HG02885 (cell line): ENCODE data around the gene GALNT9.

Source experiments
- ATAC-seq: cut with Tn5 transposase; IDR thresholded peaks from one replicate; pipeline ENCODE4 v1.9.1; 2021; ENCODE audit warnings: mild to moderate bottlenecking; ENCODE audit not compliant: unreplicated experiment, poor library complexity

Gene GALNT9

DNA sequence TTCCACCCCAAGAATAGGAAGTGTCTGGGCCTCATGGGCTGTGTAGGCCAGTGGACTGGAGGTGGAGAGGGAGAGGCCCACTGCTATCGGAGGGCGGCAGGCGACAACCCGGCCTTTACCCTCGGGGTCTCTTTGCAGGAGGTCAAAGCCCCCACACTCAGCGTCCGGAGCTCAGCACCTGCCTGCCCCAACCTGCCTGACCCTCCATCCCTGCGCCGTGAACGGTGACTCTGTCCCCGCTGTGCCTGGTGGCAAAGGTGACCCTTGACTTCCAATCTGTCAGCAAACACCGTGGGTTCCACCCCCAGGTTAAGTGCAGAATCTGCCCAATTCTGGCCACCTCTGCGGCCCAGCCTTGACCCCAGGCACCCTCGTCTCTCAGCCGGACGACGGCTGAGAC is 15.7 kb upstream of the GALNT9 start:
- ATAC-seq: no peak

DNA sequence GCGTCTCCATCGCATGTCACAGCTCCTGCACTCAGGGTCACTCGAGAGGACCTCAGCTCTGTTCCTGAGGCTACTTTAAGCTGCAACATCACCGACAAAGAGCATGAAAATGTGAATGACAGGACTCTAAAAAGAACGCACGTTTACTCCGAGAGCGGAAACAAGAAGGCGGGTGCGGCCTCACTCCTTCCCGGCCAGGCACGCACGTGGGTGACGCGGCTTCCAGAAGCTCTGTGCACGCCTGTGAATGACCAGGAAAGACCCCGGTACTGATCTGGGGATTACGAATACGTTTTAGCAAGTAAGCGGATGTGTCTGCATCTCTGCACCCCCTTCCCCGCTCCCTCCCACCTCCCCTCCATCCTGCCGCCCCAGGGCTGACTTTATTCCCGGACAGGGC is 15.2 kb upstream of the GALNT9 start:
- no peak for ATAC-seq

DNA sequence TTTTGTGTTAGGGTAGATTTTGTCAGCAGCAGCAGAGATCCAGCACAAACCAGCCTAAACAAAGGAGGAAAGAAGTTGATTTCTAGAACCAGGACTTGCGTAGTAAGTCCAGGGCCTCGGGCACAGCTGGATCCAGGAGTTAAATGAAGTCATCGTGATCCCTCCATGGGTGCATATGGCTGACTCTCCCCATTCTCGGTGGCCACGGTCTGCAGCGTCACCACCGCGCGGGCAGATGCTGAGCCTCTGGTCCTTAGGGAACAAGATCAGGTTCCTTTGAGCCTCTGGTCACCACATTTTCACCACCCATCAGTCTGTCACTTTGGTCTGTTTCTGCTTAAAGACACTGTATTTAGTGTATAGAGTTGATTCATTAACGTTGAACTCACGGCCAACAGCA is 14.8 kb upstream of the GALNT9 start:
- ATAC-seq: no peak

GRCh38 chr12:132343294-132344004 is 14.1 kb upstream of the GALNT9 start:
- no peak for ATAC-seq

DNA sequence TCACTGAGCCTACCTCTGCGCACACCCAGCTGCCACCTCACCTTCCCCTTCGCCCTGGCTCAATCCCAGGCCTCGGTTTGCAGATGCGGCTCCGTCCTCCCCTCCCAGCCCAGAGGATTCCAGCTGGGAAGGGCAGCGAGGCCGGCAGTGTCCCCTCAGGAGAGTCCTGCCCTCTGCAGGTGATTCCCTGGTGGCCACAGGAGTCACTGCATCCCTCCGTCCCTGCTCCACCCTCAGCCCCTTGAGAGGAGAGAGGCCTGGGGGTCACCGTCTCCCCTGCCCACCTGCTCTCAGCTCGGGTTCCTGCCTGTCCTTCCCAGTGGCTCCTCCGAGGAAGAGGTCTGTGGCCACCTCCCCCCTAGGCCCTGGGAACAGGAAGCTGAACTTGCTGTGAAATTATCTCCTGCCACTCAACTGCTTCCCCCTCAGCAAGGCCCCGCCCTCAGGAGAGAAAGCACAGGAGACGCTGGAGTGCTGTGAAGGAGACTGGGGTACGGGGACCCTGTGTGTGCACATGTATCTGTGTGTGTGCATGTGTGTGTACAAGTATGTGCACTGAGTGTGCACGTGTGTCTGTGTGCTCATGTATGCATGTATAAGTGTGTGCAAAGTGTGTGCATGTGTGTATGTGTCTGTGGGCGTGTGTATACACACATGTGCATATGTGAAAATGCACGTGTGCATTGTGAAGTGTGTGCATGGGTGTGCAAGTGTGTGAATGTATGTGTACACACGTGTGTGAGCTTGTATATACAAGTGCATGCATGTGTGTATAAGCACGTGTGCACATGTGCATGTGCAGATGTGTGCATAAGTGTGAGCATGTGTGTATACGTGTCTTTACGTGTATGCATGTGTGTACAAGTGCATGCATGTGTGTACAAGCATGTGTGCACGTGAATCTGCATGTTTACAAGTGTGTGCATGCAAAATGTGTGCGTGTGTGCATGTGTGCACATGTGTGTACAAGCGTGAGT is 13.2 kb upstream of the GALNT9 start:
- no peak for ATAC-seq

GRCh38 chr12:132341318-132342050 is 12.1 kb upstream of the GALNT9 start:
- ATAC-seq: no peak

GRCh38 chr12:132340266-132341035 is 11.1 kb upstream of the GALNT9 start:
- ATAC-seq: no peak

- no peak for ATAC-seq
Observed at GRCh38 chr12:132339856-132340255, 10.5 kb upstream of the GALNT9 start.

GRCh38 chr12:132338781-132339180 is 9.4 kb upstream of the GALNT9 start:
- no peak for ATAC-seq

- no peak for ATAC-seq
Observed at GRCh38 chr12:132338311-132338710, 8.9 kb upstream of the GALNT9 start.

GRCh38 chr12:132337557-132337956 is 8.2 kb upstream of the GALNT9 start:
- no peak for ATAC-seq

DNA sequence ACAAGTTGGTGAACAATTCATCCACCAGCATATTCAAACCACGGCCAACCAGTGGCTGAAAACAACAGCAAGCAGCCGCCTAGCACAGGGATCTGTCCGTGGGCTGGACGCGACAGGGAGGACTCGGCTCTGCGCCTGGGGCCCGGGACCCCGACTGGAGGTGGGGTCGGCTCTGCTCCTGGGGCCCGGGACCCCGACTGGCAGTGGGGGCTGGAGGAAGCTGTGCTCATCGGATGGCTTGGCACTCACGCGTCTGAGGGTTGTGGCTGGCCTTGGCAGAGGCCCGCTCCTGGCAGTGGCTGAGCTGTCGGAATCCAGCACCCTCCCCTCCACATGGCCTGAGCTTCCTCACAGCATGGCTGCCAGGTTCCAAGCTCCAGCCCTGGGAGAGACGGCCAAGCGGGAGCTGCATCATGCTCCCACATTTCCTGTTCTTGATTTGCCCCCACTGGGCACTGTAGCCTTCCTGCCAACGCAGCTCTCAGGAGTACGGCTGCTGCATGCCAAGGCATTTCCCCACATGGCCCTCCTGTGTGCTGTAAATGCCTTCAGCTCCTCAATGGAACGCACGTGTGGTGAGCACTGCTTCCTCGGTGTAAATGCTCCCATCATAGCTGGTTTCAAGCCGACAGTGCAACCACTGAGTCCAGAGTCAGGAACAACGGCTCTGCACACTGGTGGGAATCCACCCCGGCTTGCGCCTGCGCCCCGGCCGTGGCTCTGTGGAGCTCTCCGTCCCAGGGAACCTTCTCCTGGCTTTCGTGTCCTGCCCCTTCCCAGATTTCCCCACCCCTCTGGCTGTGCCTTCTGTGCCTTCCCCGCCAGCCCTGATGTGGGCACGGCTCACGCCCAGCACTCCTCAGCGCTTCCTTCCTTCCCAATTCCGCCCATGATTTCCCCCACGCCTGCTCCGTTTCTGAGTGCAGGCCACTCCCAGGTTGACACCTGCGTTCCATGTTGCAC is 7.3 kb upstream of the GALNT9 start:
- ATAC-seq: no peak

GRCh38 chr12:132335179-132335756 is 5.9 kb upstream of the GALNT9 start:
- no peak for ATAC-seq

DNA sequence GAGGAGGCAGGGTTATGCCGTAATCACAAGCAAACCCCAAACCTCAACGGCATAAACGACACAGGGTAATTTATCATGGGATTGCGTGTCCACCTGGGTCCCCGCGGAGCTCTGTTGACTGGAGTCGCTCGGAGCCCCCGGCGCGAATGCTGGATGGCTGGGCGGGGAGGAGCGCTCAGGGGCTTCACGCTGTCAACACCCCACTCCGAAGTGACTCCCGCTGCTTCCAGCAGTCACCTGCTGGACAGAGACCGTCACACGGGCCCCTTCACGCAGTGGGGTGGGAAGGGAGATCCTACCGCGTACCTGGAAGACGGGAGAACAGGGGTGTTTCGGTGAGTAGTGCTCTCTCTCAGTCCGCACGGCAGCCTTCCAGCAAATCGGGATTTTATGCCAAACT is 4.4 kb upstream of the GALNT9 start:
- no peak for ATAC-seq

GRCh38 chr12:132333273-132333672 is 3.9 kb upstream of the GALNT9 start:
- ATAC-seq: no peak

DNA sequence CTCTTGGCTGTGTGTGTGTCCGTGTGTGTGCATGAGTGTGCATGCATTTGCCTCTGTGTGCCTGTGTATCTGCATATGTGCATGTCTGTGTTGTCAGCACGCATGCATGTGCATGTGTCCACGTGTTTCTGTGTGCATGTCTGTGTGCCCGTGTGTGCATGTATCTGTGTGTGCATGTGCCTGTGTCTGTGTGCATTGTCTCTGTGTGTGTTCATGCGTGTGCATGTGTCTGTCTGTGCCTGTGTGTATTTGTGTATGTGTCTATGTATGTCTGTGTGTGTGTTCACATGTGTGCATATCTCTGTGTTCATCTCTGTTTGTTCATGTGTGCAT is 1.1 kb upstream of the GALNT9 start:
- no peak for ATAC-seq

DNA sequence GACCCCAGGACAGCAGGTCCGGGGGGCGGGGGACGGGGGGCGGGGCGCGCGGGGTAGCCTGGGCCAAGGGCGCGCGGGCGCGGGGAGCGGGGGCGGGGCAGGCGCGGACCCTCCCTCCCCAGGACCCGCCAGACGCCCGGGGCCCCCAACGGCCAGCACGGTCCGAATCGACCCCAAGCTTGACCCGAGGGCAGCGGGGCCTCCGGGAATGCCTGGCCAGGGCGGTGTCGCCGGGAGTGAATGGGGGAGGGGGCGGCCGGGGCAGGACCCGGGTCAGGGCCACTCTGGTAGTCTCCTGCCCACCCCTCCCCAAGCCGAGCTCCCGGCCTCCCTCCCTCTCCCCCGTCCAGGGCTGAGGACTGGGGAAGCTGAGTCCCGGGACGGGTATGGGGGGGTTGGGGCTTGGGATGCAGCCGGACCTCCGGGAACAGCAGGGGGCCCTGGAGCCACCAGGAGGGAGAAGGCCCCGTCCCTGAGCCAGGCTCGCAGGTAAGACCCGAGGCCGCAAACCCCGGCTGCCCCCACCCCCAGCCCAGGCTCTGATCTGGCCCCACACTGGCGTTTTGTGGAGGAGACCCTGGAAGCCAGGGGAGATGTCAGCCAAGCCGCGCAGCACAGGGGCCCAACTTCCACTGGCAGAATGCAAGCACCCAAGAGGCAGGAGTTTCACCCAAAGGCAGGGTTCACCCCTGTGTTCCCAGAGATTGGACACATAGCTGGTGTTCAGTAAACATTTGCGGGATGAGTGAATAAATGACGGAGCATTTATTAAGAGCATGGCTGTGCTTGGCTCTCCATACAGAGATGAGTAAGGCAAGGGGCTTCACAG is 545 bp upstream of the GALNT9 start:
- ATAC-seq: no peak
